Activated CD4-positive, alpha-beta T cell treated with anti-CD3 and anti-CD28 coated beads, Interleukin-2, amount 50 U/mL, for 24 hours (primary cell): ENCODE data around the gene MORN1.

Source experiments
- DNase-seq, 2 donors: peaks; one replicate each; pipeline ENCODE4 v3.0.0-alpha.2; 2020; ENCODE audit warnings: low read depth in 1 of 2, low spot score in 1 of 2

The MORN1 gene

DNA sequence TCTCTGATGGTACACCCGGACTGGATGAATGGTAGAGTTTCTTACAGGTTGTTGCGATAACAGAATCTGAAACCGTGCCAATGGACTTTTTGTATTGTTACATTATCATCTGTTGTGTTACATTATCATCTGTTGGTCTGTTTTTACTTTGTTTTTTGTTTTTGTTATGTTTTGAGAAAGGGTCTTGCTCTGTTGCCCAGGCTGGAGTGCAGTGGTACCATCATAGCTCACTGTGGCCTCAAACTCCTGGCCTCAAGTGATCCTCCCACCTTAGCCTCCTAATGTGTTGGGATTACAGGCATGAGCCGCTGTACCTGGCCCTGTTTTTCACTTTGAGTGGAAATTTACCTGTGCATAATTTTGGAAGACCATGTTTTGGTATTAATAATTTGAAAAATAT is 31.2 kb upstream of the MORN1 start:
- no peak for DNase-seq

DNA sequence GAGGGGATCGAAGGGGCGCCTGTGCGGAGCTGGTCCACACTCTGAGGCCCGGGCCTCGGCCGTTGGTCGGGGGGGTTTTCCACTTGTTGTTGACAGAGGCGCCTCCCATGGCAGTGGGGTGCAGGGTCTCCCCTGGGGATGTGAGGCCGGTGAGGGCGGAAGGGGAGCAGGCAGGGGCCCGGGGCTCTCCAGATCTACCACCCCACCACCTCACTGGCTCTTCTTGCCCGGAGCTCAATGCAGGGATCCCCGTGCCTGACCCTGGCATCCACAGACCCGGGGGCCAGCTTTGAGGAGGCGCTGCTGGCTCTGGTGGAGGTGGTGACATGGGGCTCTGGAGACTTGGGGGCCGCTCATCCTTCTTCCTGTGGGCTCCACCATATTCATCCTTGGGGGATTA is 28.1 kb upstream of the MORN1 start:
- no peak for DNase-seq

DNA sequence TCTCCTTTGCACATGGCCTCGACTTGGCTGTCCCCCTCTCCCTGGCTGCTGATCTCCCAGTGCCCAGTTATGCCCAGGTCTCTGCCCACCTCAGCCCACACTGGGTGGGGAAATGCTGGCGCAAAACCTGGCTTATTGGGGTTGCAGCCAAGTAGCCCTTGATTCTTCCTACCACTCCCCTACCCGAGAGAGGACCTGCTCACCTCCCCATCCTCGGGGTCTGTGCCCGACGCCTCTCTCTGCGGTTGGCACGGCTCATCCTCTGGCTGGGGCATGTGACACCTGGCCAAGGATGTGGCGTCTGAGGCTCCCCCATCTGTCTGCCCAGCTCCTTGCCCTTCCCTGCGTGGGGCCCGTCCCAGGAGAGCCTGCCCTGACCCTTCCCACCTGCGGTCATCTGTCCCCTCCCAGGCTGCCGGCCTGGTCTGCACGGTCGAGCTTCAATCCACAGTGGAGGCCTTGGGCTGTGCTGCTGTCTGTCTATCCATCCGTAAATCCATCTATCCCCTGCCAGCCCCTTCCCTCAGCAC is 27.5 kb upstream of the MORN1 start:
- DNase-seq = no peak

DNA sequence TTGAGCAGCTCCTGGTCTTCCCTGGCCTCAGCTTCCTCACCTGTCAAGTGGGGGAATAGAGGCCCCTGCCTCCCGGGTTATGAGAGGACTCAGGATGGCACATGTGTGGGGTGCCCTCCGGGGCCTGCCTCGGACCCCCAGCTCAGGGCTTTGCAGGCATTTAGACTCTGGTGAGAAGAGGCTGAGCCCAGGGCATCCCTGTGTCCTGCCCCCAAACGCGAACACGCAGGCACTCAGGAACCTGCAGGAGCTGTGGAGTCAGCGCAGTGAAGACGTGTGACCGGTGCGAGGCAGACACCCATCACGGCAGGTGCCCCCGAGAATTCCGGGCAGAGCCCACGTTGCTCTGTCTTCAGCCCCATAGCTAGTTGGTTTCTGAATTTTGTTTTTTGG is 26.5 kb upstream of the MORN1 start:
- DNase-seq = no peak

DNA sequence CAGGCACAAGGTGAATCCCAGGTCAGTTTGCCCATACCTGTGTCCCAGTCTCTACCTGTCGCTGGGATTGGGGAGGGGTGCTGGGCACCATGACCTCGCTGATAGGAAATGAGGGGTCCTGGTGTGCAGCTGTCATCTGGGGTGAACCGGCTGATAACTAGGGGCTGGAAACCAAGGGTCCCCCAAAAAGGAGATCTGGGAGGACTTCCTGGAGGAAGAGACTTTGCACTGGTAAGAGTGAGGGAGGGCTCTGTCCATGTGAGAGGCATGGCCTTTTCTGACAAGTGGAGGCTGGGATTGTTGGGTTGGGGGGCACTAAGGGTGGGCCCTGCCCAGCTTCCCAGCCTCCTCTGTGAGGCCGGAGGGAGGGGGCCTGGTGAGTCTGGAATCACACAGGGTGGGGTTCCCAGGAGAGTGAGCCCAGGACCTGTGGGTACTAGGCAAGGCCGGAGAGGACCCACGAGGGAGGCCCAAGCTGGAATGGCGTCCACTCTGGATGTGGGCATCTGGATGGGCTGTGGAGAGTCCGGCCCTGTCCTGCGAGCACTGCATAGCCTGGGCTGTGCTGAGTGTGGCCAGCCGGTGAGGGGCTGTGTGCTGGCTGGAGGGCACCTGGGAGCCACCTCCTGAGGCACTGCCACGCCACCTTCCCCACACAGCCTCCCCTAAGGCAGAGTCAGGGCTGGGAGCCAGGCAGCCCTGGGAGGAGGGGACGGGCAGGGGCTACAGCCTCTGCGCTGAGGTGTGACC is 25.9 kb upstream of the MORN1 start:
- no peak for DNase-seq

DNA sequence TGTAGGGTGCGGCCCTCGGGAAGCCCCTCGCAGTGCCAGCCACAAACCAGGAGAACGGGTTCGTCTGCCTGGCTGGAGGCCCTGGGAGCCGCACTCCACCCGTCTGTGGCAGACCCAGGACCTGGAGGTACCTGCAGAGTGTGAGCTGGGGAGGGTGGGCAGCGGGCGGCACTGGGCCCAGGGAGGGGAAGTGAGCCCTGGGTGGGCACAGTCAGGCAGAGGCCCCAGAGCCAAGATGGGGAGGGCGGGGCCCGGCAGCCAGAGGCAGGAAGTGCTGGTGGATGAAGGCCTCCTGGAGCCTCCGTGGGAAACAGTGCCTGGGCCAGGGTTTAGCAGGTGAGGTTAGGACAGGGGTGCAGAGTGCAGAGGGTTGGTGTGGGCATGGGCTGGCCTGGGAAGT is 25.0 kb upstream of the MORN1 start:
- DNase-seq = no peak

DNA sequence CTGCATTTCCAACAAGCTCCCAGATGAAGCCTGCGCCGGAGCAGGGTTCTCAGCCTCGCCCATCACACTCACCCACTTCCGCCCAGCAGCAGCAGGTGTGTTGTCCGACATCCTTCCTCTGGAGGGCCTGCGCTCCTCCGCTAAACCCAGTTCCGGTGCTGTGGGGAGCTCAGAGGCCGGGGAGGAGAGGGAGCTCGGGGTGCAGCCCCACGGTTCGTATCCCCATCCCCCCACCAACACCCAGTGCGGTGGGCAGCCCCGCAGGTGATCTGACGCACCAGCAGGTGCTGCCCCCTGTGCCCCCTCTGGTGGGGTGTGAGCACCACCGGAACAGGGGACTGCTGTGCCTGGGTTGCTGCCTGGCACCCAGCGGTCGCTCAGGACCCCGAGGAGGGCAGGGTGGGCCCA is 24.5 kb upstream of the MORN1 start:
- DNase-seq = peak in 1 of 2 donors; percentile 21

DNA sequence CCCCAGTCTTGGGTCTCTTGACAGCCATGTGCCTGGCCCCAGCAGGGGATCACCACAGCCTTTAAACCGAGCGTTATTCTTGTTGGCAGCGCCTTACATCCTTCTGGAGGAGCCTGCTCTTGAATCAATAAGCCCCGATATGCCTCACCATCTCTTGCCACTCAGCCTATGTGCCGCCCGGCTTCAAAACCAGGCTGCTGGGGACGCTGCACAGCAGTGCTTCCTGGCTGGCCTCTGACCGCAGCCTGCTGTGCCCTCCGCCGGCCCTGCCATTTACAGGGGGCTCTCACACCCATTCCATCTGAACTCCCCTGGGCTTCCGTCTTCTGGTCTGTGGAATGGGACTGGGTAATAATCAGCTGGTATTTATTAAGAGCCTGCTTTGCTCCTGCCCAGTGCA is 24.0 kb upstream of the MORN1 start:
- DNase-seq = no peak

DNA sequence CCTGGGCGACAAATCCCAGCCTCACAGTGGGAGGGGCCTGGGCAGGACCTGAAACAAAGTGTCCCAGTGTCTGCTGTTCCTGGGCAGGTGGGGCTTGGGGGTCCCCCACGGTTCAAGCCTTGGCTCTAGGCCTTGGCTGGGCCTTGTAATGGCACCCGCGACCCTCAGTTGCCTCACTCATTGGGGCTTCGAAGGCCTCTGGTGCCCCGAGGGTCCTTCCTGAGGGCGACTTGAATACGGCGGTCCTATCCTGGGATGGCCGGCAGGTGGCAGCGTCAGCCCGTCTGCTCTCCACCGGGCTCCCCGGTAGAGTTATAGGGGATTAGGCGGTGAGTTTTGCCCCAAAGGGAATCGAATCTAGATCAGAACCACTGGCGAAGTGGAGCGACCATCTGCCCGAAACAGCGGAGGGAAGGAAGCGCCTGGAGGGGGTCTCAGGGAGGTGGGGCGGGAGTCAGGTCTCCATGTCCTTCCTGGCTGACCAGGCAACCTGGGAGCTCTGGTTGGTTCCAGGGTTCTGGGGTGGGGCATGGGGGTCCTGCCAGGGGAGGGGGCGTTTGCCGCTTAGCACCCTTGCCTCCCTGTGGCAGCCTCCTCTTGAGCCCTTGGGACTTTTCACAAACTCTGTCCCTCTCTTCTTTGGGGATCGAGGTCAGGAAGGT is 23.1 kb upstream of the MORN1 start:
- DNase-seq = peak; percentile 66 to 71

DNA sequence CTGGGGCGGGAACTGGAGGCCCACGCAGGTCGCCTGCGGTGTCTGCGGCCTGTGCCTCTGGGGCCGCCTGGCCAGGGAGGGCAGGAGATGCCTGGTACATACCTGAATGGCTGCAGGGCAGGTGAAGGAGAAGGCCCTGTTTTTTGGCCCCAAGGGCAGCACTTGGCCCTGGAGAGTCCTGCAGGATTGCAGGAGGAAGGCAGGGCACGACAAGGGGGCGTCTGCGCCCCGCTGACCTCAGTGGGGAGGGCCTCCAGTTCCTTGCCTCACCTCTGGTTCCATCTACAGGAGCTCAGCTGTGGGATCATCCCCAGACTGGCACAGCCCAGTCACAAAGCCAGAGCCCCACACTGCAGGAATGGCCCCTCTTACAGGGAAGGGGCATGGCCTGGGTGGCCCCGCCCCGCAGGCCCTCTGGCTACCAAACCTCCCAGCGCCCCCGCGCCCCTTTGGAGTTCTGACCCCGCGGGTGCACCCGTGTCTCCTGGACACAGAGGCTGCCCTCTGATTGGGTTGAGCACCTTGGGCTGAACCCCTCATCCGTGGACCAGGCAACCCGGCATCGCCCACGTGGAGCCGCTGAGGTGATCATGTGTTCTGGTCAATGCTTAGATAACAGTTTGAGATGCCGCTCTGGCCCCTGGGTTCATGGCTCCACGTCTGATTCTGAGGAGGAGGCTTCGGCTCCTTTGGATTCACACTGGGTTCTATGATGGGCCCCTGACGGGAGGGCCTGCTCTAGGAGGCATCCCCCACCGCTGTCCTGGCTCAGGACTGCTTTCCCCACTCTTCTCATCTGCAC is 22.3 kb upstream of the MORN1 start:
- DNase-seq = no peak

DNA sequence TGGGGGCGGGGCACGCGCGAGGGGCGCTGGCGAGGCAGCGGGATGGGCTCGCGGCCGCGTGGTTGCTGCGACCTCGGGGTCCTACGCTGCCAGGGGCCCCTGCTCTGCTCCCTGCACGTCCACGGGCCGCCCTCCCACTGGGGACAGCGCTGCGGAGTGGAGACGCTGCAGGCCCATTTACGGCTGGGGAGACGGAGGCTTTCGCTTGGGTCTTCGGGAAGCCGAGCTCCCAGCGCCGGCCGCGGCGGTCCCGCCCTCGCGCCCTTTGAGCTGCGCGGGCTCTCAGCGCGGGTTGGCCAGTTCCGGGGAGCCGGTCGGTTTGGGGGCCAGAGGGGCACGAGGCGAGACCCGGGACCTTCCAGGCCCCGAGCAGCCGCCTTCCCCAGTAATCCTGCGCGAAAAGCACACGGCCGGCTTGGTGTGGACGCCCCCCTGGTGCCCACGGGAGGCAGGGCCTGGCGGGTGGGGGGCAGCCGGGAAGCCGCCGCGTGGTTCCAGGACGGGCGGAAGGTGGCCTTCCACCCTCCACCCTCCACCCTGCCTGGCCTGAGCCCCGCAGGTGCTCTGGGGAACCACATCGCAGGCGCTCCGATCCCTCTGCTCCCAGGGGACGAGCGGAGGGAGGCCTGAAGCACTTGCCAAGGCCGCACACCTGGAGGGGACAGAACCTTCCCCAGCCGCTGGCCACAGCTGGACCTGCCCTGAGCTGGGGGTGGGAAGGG is 21.6 kb upstream of the MORN1 start:
- DNase-seq = no peak

DNA sequence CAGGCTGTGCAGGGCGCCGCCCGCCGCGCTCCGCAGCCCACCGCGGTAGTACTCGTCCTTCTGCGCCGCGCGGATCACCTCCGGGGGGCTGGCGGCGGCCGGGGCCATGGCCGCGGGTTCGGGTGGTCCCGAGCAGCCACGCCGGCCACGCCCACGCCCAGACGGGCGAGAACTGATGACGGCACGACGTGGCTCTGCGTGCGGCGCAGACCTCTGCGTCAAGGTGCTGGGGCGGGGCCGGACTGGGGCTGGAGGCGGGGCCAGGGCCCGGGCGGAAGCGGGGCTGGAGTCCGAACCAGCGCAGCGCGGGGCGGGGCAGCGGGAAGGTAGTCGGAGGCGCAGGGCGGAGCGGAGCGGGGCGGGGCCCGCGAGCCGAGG is 21.0 kb upstream of the MORN1 start, which contains the start of gene PEX10:
PEX10 (minus strand) TSS at position 170 of the 378 bp plus-strand sequence; CDS start at position 108, 62 bp downstream.
- DNase-seq = peak; percentile 99

DNA sequence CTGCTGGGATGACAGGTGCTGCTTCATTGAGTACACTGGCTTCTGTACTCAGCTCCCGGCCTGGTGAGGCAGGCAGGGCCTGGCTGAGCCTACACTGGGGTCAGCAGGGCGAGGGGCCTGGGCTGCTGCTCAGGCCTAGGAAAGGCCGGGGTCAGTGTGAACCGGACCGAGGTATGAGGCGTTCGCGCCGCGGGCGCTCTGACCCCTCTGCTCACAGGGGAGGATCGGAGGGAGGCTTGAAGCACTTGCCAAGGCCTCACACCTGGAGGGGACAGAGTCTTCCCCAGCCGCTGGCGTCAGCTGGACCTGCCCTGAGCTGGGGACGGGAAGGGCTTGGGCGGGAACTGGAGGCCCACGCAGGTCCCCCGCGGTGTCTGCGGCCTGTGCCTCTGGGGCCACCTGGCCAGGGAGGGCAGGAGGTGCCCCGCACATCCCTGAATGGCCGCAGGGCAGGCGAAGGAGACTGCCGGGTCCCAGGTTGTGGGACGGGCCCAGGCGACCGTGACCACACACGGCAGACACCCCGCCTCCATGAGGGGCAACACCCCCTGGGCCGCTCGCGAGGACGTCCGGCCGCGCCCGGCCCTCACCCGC is 20.5 kb upstream of the MORN1 start:
- no peak for DNase-seq

DNA sequence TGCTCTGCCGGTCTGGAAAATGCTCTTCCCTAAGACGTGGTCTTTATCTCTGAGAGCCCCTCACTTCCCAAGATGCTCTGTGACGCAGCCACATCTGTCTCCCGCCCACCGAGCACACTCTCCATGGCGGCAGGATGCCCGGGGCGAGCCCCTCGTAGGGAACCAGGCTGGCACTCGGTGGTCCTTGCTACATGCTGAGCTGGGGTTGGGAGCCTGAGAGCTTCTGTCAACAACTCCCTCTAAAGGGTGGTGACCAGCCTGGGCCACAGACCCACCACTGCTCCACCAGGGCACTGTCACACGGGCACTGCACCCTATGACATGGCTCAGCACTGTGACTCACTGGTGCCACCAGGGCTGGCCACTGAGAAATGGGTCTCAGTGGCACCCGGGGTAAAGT is 18.4 kb upstream of the MORN1 start:
- no peak for DNase-seq

DNA sequence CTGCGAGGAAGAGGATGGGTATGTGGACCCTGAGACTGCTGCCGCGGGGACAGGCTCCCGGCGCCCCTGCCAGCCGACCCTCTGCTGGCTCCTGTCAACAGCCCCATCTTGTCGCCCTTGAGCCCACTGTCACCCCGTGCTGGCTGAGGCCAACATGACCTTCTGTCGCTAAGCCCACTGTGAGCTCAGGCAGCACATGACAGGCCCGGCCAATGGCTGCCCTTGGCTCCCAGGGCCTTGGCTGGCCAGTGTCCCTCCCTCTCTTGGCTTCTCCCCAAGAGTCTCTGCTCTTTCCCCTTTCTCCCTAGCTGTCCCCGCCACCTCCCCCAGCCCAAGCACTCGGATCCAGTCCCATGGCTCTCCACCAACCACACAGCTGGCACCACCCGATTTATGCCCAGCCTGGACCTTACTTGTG is 17.5 kb upstream of the MORN1 start:
- no peak for DNase-seq

DNA sequence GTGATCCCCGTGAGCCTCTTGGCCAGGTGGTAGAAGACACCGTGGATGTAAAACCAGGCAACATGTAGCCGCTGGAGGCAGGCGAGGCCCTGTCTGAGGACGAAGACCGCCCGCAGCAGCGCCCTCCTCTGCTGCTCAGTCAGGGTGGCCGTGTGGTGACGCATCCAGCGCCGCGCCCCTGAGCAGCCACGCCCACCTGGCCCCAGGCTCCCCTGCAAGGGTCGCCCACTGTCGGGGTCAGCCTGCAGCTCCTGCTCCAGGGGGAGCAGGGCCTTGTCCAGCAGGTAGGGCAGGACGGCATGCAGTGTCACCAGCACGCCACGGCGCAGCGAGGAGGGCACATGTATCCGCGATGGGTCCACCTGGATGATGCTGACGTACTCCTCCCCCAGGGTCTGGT is 17.1 kb upstream of the MORN1 start:
- no peak for DNase-seq

DNA sequence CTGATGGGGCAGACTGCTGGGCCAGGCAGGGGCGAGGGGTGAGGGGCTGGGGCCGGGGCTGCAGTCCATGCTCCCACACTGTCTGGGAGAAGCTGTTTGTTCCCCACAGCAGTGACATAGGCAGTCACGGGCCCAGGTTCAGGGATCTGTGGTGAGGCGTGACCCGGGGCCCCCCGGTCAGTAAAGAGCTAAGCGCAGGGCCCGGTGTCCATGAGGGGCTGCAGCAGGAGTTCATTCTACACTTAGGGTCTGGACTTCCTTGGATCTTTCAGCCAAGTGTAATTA is 16.6 kb upstream of the MORN1 start:
- no peak for DNase-seq

DNA sequence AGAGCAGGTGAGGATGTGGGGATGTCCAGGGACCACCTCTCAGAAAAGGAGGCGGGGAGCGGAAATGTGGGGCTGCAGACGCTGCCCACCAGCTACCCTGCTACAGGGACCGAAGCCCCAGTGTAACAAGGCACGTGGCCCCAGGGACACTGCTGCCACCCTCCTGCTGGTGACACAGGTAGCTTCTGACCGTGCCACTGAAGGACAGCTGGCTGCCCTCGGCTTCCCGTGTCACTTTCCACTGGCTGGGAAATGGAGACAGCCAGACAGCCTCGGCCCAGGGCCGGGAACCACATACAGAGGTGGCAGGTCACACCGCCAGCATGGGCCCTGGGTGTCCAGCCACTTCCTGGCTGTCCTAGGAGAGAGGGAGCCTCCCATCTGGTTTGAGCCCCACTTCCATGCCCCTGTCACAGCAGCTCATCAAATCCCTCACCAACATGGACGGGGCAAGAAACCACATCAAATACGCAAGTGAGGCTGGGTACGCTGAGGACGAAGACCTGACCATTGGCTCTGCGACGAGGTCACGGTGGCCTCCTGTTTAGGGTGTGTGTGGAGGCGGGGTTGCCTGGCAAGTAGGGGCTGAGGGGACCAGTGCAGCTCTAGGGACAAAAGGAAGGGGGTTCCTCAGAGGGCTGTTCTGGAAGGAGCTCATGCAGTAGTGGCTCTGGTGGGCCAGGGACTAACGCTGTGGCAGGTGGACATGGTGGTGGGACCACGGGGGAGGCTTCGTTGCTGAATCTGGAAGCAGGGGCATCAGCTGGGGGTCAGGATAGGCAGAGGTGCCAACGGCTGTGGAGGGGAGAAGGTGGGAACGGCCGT is 16.0 kb upstream of the MORN1 start:
- no peak for DNase-seq

DNA sequence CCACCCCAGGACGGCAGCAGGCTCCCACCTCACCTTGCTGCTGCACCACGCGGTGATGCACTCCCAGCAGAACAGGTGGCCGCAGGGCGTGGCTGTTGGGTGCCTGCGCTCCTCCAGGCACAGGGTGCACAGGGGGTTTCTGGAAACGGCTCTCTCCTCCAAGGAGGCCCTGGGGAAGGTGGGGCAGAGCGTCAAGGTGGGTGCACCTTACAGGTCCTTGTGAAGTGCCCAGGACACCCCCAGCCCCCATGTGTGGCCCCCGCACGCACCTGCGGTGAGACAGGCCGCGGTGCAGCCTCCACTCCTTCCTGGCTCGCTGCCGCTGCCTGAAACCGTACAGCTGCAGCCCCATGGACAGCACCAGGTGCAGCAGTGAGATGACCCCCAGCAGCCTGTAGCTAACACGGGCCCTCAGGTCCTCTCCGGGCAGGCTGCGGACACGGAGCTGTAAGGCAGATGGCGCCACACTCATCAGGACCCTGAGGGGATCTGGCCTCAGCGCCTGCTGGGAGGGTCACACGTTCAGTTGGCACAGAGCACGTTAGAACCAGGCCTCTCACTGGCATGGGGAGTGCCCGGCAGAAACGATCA is 15.2 kb upstream of the MORN1 start:
- DNase-seq = no peak
